HepG2 (cell line): ENCODE measurements around the gene SDK1. TPM values are rescaled to one million over a fixed set of nuclear protein-coding genes. Genes with fewer than 3 reads are reported as not detected.

Experiments used
- ATAC-seq: fragments of 200-7000 bp; cut with Tn5 transposase; 3 replicates; pipeline ENCODE4 v1.9.1; 2020; ENCODE audit warnings: mild to moderate bottlenecking, moderate library complexity
- BruUV-seq: library from RNA; stranded (reverse); fragments of 400-500 nt; replicated peaks from 2 replicates; lab custom pipeline; 2021; lab: Mats Ljungman, UMichigan
- CTCF ChIA-PET: fragments of 300-600 bp; formaldehyde crosslinking; extraction: SDS; loops from one replicate; lab custom pipeline; 2021; ENCODE audit warnings: low total read pairs, inconsistent platforms, low intra/inter-chr PET ratio; lab: Yijun Ruan, JAX
- POLR2A ChIA-PET: fragments of 350-600 bp; sonication (Branson Sonifier 250); formaldehyde crosslinking; loops from one replicate; lab custom pipeline; 2020; ENCODE audit warnings: antibody characterized with exemption, inconsistent platforms; lab: Yijun Ruan, JAX
- DNase-seq: peaks from one replicate; pipeline ENCODE4 v3.0.0-alpha.2; 2015; ENCODE audit warnings: low spot score
- FAIRE-seq: peaks from 3 replicates; lab custom pipeline; 2011; peaks lifted over from hg19 to GRCh38; lab: Jason Lieb, UNC
- H2AFZ ChIP-seq: one replicate; pipeline ENCODE4 v1.6.1; 2011; ENCODE audit warnings: low read length, inconsistent platforms
- H3K27ac ChIP-seq: fragments of 300-600 bp; 3 replicates; pipeline ENCODE4 v1.8.0; 2011; ENCODE audit warnings: mixed run types, mild to moderate bottlenecking, mixed read lengths, low read length, inconsistent platforms; ENCODE audit not compliant: insufficient read depth; ENCODE audit errors: extremely low read length
- H3K27me3 ChIP-seq, 2 experiments: fragments of 200-600 bp in 1 of 2; 2 replicates in 1 of 2; 3 replicates in 1 of 2; pipeline versions ENCODE4 v1.6.0 to v1.8.0; 2011; ENCODE audit warnings: low read length in 2 of 2, mild to moderate bottlenecking in 2 of 2, moderate library complexity in 2 of 2, inconsistent platforms in 1 of 2; ENCODE audit not compliant: insufficient read depth in 2 of 2, control insufficient read depth in 1 of 2
- H3K36me3 ChIP-seq, 2 experiments: fragments of 200-600 bp in 1 of 2; replicated peaks in 1 of 2; 2 replicates in 1 of 2; 3 replicates in 1 of 2; pipeline versions ENCODE4 v1.5.1 to v1.8.0; 2011; ENCODE audit warnings: low read length in 2 of 2, inconsistent platforms in 1 of 2; ENCODE audit not compliant: insufficient read depth in 2 of 2, control insufficient read depth in 1 of 2
- H3K4me1 ChIP-seq: 2 replicates; pipeline ENCODE4 v1.5.1; 2012; ENCODE audit warnings: low read length, inconsistent platforms; ENCODE audit not compliant: insufficient read depth
- H3K4me2 ChIP-seq: 2 replicates; pipeline ENCODE4 v1.6.0; 2011; ENCODE audit warnings: low read depth, low read length, inconsistent platforms
- H3K4me3 ChIP-seq, 3 experiments: fragments of 200-600 bp in 1 of 3; sonication (generic), shearing (Covaris generic) in 1 of 3; replicated peaks in 1 of 3; 2 replicates each; pipeline ENCODE4 v1.5.1; 2011 to 2016; ENCODE audit warnings: low read length in 3 of 3, inconsistent platforms in 2 of 3, low read depth in 2 of 3, mild to moderate bottlenecking in 2 of 3, control low read depth in 1 of 3, mixed read lengths in 1 of 3; ENCODE audit not compliant: insufficient read depth in 1 of 3
- H3K79me2 ChIP-seq: one replicate; pipeline ENCODE4 v1.6.1; 2011; ENCODE audit warnings: low read length, inconsistent platforms; ENCODE audit not compliant: insufficient read depth
- H3K9ac ChIP-seq: 2 replicates; pipeline ENCODE4 v1.6.0; 2011; ENCODE audit warnings: mild to moderate bottlenecking, low read depth, low read length, inconsistent platforms; ENCODE audit not compliant: insufficient read depth
- H3K9me3 ChIP-seq: 2 replicates; pipeline ENCODE4 v1.5.1; 2012; ENCODE audit warnings: mild to moderate bottlenecking, low read length
- H4K20me1 ChIP-seq: 2 replicates; pipeline ENCODE4 v1.6.0; 2011; ENCODE audit warnings: inconsistent platforms, mild to moderate bottlenecking, low read length, moderate library complexity; ENCODE audit not compliant: insufficient read depth
- FOXK1 ChIP-seq: sonication (generic); formaldehyde crosslinking; IDR thresholded peaks from 2 replicates; pipeline ENCODE4 v1.4.0; 2020; ENCODE audit warnings: low read depth, missing genetic modification reagents, borderline replicate concordance
- FOXM1 ChIP-seq: sonication (generic); formaldehyde crosslinking; IDR thresholded peaks from 2 replicates; pipeline ENCODE4 v1.5.0; 2020; ENCODE audit warnings: missing genetic modification reagents
- ISX ChIP-seq: sonication (generic); formaldehyde crosslinking; conservative IDR thresholded peaks from 2 replicates; pipeline ENCODE4 v1.5.0; 2020; ENCODE audit warnings: missing genetic modification reagents
- JDP2 ChIP-seq: sonication (generic); formaldehyde crosslinking; IDR thresholded peaks from 2 replicates; pipeline ENCODE4 v1.8.1; 2022; ENCODE audit warnings: missing genetic modification reagents, borderline replicate concordance
- NR2F6 ChIP-seq, 2 experiments: IDR thresholded peaks; 2 replicates each; pipeline ENCODE4 v1.6.1; 2016; ENCODE audit warnings: antibody characterized with exemption in 1 of 2, mild to moderate bottlenecking in 1 of 2
- RBM39 ChIP-seq: fragments of 200-400 bp; formaldehyde crosslinking; IDR thresholded peaks from one replicate; pipeline ENCODE4 v1.6.1; 2018; ENCODE audit warnings: antibody characterized with exemption, mild to moderate bottlenecking, low read depth, low read length; ENCODE audit not compliant: poor library complexity, severe bottlenecking
- RFX3 ChIP-seq: IDR thresholded peaks from 2 replicates; pipeline ENCODE4 v1.6.1; 2016; ENCODE audit warnings: missing biosample characterization, missing genetic modification reagents
- SAP130 ChIP-seq: IDR thresholded peaks from 2 replicates; pipeline ENCODE4 v1.6.1; 2016; ENCODE audit warnings: low read depth
- ZMYM4 ChIP-seq: sonication (generic); formaldehyde crosslinking; IDR thresholded peaks from 2 replicates; pipeline ENCODE4 v1.8.1; 2023; ENCODE audit warnings: mild to moderate bottlenecking, missing genetic modification reagents
- ZNF142 ChIP-seq: sonication (generic); formaldehyde crosslinking; IDR thresholded peaks from 2 replicates; pipeline ENCODE4 v1.4.0; 2020; ENCODE audit warnings: missing genetic modification reagents
- ZNF468 ChIP-seq: sonication (generic); formaldehyde crosslinking; IDR thresholded peaks from 2 replicates; pipeline ENCODE4 v1.8.0; 2022; ENCODE audit warnings: mild to moderate bottlenecking, moderate library complexity, missing genetic modification reagents
- ZNF510 ChIP-seq: sonication (generic); formaldehyde crosslinking; IDR thresholded peaks from 2 replicates; pipeline ENCODE4 v1.4.0; 2020; ENCODE audit warnings: low read depth, mild to moderate bottlenecking, missing genetic modification reagents
- ZNF557 ChIP-seq: sonication (generic); formaldehyde crosslinking; IDR thresholded peaks from 2 replicates; pipeline ENCODE4 v1.4.0; 2020; ENCODE audit warnings: missing genetic modification reagents
- ZNF7 ChIP-seq: IDR thresholded peaks from 2 replicates; pipeline ENCODE4 v1.6.1; 2016; ENCODE audit warnings: missing biosample characterization, missing genetic modification reagents
- ZSCAN9 ChIP-seq: IDR thresholded peaks from 2 replicates; pipeline ENCODE4 v1.6.1; 2016; ENCODE audit warnings: borderline replicate concordance
- WGBS: methylation state at CpG from one replicate; pipeline ENCODE4 v1.1.6; 2017; ENCODE audit warnings: low lambda C conversion rate; 5-methylcytosine and 5-hydroxymethylcytosine counted together
- in situ Hi-C: cut with HindIII; loops from 2 replicates; pipeline ENCODE4 v1.10.0; 2017; ENCODE audit warnings: low pct_unique_long_range_greater_than_20kb; ENCODE audit not compliant: extremely low pct_ligation_motif_present
- intact Hi-C: fragments of 100-400 bp; cut with micrococcal nuclease; formaldehyde crosslinking; loops from one replicate; pipeline ENCODE4 v1.10.0; 2022; ENCODE audit not compliant: unreplicated experiment
- polyA plus RNA-seq, 8 experiments: library from polyadenylated mRNA; depleted of rRNA in 3 of 8; stranded (reverse) in 7 of 8; unstranded in 1 of 8; fragments of >200 nt; fragmentation: Illumina TruSeq in 4 of 8; extraction: Trizol in 4 of 8; gene quantifications; 2 replicates each; pipeline versions ENCODE4 v1.2.1 to v1.2.3, GENCODE V29; 2011 to 2016; ENCODE audit warnings: low read depth in 4 of 8, missing spikeins in 1 of 8, mixed read lengths in 1 of 8; ENCODE audit not compliant: insufficient read depth in 1 of 8
- total RNA-seq, 5 experiments: library from RNA; depleted of rRNA; stranded (reverse); fragments of >200 nt; fragmentation: Illumina TruSeq; extraction: Trizol; gene quantifications; 2 replicates each; pipeline ENCODE4 v1.2.3, GENCODE V29; 2016; ENCODE audit warnings: low read depth in 1 of 5
- TF ChIP-seq, protein P1 (sequence below): sonication (generic); formaldehyde crosslinking; IDR thresholded peaks from 2 replicates; pipeline ENCODE4 v1.4.0; 2020; ENCODE audit warnings: mild to moderate bottlenecking, missing genetic modification reagents
- TF ChIP-seq, protein P2 (sequence below): sonication (generic); formaldehyde crosslinking; conservative IDR thresholded peaks from 2 replicates; pipeline ENCODE4 v1.5.0; 2020; ENCODE audit warnings: missing genetic modification reagents

Gene SDK1
- total and polyA plus RNA-seq, 2 of the 13 experiments (the other 11 are each of a cell fraction or from before 2014, with no cell fraction given), result 0.35 to 2.4 TPM

DNA sequence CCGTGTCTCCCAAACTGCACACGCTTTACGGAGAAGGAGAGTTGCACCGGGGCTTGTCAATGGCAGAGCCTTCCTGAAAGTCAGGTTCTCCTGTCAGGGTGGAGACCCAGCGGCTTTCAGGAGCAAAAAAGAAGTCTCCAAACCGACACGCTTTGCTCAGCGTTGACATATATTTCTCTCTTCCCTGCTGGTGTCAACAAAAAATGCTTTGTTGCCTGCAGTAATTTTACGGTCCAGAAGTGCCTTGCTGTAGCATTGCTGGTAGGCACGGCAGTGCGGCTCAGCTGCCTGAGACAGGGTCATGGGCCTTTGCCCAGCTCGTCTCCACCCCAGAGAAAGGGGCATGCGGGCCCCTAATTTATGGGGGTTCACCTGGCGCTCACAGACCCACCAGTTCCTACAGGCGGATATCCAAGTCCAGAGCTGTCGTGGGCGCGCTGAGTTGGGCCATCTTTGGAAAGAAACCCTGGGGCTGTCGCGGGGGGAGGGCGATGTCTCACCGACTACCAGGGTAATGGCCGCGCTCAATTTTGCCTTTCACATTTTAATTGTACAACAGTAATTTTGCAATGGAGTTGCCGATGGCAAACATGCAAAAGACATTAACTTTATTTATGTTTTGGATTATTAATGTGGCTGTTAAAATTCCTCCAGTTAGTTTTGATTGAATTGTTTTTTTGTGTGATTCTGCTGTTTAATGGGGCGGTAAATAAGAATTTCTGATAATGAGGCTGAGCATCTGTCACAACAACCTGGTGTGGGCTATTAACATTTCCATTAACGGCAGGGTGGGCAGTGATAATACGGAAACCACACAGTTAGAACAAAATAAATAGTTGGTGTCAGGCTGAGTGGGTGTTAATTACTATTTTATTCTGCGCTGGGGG lies 902.8 kb downstream of the SDK1 start:
- POLR2A ChIA-PET, result no interaction called here
- TF ChIP-seq ZNF510 (CRISPR knock-in tag) (no peak), NR2F6 (IDR thresholded peaks at IDR 0.05) (no peak), NR2F6 (CRISPR knock-in tag; IDR thresholded peaks at IDR 0.05) (no peak), ZNF468 (CRISPR knock-in tag) (no peak), ZNF7 (CRISPR knock-in tag) (no peak), FOXK1 (no peak), ZNF142 (no peak), ZSCAN9 (no peak), ISX (no peak), FOXM1 (no peak), SAP130 (CRISPR knock-in tag) (no peak), ZMYM4 (no peak), RFX3 (CRISPR knock-in tag) (no peak), JDP2 (CRISPR knock-in tag) (no peak), RBM39 (no peak), ZNF557 (CRISPR knock-in tag) (no peak)
- TF ChIP-seq, protein P1, sequence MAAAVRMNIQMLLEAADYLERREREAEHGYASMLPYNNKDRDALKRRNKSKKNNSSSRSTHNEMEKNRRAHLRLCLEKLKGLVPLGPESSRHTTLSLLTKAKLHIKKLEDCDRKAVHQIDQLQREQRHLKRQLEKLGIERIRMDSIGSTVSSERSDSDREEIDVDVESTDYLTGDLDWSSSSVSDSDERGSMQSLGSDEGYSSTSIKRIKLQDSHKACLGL (CRISPR knock-in tag), result no peak
- TF ChIP-seq, protein P2, sequence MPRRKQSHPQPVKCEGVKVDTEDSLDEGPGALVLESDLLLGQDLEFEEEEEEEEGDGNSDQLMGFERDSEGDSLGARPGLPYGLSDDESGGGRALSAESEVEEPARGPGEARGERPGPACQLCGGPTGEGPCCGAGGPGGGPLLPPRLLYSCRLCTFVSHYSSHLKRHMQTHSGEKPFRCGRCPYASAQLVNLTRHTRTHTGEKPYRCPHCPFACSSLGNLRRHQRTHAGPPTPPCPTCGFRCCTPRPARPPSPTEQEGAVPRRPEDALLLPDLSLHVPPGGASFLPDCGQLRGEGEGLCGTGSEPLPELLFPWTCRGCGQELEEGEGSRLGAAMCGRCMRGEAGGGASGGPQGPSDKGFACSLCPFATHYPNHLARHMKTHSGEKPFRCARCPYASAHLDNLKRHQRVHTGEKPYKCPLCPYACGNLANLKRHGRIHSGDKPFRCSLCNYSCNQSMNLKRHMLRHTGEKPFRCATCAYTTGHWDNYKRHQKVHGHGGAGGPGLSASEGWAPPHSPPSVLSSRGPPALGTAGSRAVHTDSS (CRISPR knock-in tag), result no peak

More for the DNA sequence above, 902.8 kb downstream of the SDK1 start:
- H3K9me3 ChIP-seq, result peaks cover 5% of the 10 kb centered on the region; the same call in 1 of the 2 replicates
- no peak overlapping the region for H2AFZ ChIP-seq
- peaks cover 8% of the 10 kb centered on the region for H3K4me1 ChIP-seq
- 93% methylated on average over 29 of the region's 29 CpGs for WGBS
- H3K36me3 ChIP-seq, result no peaks in the 10 kb centered on the region
- no peak overlapping the region for H3K4me2 ChIP-seq
- ATAC-seq, result no peak
- in situ Hi-C loops (no loop called here), intact Hi-C loops (no loop called here)
- no peak overlapping the region for H3K27ac ChIP-seq
- CTCF ChIA-PET, result no interaction called here
- BruUV-seq, result no TSS peak
- no peaks in the 10 kb centered on the region for H3K27me3 ChIP-seq
- H4K20me1 ChIP-seq, result no peaks in the 10 kb centered on the region
- no peak for DNase-seq
- no peak overlapping the region for H3K9ac ChIP-seq
- no peak overlapping the region for H3K4me3 ChIP-seq
- no peak for FAIRE-seq
- H3K79me2 ChIP-seq, result no peaks in the 10 kb centered on the region
